Frontal cortex (tissue), 4 donors: ENCODE measurements around the gene ERP27. TPM values are rescaled to one million over a fixed set of nuclear protein-coding genes. Genes with fewer than 3 reads are reported as not detected.

Experiments
- DNase-seq, 2 donors: peaks; one replicate each; pipeline ENCODE4 v3.0.0; 2012; ENCODE audit warnings: low spot score in 2 of 2
- FAIRE-seq: peaks from 2 replicates; lab custom pipeline; 2012; peaks lifted over from hg19 to GRCh38; lab: Jason Lieb, UNC
- total RNA-seq: library from RNA; depleted of rRNA; stranded (reverse); fragments of >200 nt; gene quantifications from one replicate; pipeline ENCODE4 v1.2.3, GENCODE V29; 2014
- donor health status: control.
- donor health status: control.
- donor health status: control.

Gene ERP27
- total RNA-seq, 1 donor from 2014 or later = not detected

GRCh38 chr12:14942196-14942931, 4.0 kb upstream of the ERP27 start:
- FAIRE-seq (no peak), DNase-seq (no peak)

GRCh38 chr12:14941369-14941768, 3.0 kb upstream of the ERP27 start:
- FAIRE-seq (no peak), DNase-seq (no peak)

DNA sequence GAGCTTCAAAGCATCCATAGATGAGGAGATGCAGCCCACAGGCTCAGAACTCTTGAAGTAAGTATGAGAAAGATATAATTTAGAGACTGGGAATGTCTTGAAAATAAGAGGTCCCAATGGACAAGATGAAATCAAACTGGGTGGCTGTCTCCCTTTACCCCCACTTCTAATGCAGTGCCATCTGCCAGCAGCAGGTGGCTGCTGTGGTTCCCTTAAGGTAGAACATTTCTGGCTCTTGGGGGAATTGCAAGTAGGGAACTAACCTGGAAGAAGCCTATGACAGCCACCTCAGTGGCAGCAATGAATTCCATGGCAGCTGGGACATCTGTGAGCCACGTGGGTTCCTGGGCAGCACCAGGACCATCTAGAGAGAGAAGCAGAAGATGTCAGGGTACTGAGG, 648 bp downstream of the ERP27 start:
- DNase-seq (no peak), FAIRE-seq (no peak)

GRCh38 chr12:14937014-14937413, 1.3 kb downstream of the ERP27 start:
- no peak for FAIRE-seq
- DNase-seq = no peak

DNA sequence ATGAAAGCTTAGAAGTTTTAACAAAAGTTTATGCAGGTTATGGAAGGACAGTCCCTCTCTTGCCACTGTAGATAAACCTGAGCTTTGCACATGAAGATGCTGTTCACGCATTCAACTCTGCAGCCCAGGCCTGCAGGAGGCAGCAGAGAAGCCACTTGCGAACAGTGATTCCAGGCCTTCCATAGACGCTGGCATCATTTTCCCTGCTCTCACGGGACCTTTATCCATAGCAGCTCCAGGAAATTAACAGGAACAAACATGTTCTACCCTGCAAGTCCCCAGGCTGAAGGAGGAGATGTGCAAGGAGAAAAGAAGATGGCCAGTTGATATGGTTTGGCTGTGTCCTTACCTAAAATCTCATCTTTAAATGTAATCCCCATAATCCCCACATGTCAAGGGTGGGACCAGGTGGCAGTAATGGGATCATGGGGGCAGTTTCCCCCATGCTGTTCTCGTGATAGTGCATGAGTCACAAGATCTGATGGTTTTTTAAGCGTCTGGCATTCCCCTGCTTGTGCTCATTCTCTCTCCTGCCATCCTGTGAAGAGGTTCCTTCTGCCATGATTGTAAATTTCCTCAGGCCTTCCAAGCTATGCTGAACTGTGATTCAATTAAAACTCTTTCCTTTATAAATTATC, 2.0 kb downstream of the ERP27 start:
- FAIRE-seq = no peak
- no peak for DNase-seq

DNA sequence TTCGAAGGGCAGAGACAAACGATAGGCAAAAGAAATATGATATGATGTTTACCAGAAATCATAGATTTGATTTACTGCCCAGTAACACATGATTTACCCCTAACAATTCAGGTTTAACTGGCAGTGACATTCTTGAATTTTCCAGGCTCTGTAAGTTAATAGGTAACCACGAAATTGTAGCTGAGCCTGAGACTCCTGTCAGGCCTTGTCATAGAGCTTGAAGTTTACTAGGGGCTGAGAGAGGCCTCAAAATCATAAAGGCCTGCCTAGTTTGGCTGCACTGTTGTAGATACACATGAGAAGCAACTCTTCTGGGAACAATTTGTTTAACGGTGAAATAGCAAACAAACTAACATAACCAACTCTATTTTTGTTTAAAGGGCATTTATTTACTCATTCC, 3.3 kb downstream of the ERP27 start:
- DNase-seq = no peak
- FAIRE-seq = no peak

DNA sequence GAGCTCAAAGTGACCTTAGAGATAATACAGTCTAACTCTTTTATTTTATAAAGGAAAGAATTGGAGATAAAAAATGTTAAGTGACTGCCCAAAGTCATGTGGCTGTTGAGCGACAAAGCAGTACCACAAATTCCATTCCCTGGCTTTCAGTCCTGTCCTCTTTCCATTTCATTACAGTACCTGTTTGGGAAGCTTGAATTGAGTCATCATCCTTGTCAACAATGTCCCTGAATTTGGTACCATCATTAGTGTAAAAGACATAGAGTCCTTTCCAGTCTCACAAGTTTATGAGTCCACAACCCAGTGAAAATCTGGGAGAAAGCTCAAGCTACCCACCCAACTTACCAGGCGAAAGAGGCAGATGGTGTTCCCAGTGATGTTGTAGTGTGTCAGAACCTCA, 3.8 kb downstream of the ERP27 start:
- no peak for FAIRE-seq
- DNase-seq = no peak

DNA sequence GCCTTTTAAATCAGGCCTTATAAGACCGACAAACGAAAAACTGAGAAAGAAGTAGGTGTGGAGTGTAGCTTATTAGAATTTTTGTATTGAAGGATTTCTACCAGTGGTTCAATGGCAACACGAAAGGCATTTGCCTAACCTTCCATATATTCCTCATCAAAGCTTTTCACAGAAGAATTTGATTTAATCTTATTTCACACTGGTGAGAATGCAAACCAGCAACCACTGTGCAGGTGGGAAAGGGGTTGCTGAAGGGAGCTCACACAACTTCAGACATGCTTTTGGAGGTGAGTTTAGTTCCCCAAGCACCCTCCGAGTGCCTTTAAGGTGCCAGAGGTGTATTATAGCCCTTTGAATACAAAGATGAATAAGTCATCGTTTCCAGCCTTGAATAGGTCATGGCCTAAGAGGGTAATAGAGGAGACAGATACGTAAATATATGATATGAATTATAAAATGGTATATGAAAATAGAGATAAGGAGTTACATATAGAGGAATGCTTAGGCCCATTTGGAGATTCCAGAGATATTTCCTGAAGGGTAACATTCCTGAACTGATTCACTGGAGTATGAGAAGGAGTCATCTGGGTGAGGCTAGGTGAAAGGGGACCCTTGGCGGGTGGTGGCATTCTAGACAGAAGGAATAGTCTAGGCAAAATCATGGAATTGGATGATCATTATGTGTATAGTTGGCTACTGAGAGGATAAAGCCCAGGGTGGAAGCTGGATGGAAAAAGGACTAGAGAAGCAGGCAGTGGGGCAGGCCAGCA, 6.4 kb downstream of the ERP27 start:
- FAIRE-seq (no peak), DNase-seq (no peak)

DNA sequence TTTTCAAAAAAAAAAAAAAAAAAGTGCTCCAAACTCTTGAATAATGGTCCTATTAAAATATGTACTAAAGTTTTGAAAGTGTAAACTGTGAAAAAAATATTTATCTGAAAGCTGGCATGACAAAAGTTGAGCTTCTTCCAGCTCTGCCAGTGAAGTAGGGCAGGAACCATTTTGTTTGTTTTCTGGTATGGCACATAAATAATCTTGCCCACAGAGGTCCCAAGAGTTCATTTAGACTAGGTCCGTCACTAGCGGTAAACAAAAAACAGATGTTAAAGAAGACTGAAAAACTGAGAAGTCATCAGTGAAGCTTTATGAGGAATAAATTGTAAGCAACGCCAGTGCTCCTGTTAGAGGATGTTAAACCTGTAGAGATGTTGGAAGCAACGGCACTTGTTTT, 7.0 kb downstream of the ERP27 start:
- no peak for FAIRE-seq

GRCh38 chr12:14930299-14930698, 8.0 kb downstream of the ERP27 start:
- no peak for DNase-seq
- FAIRE-seq = no peak

More for the DNA sequence above, 7.0 kb downstream of the ERP27 start:
- DNase-seq = no peak

- DNase-seq (no peak), FAIRE-seq (no peak)
Measured at GRCh38 chr12:14928931-14929330, 9.4 kb downstream of the ERP27 start.

GRCh38 chr12:14927267-14927666, 11.1 kb downstream of the ERP27 start:
- FAIRE-seq (no peak), DNase-seq (no peak)

GRCh38 chr12:14924541-14924940, 13.8 kb downstream of the ERP27 start:
- DNase-seq (no peak), FAIRE-seq (no peak)

- DNase-seq = no peak
- FAIRE-seq = no peak
Measured at GRCh38 chr12:14923944-14924343, 14.4 kb downstream of the ERP27 start.

DNA sequence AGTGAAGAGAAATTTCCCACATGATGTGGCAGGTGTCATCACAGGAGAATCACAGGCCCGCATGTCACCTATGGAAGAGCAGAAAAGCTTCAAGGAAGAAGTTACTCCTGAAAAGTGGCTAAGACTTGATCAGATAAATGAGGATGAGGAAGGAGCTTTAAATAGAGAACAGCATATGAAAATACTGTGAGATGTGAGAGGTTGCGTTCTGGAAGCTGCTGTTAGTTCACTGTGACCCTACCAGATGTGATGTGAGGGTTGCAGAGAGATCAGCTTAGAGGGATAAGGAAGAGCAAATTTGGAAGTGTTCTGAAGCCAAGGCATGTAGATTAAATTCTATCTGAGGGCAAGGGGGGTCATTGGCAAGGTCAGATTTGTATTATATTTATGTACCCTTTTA, 17.1 kb downstream of the ERP27 start:
- FAIRE-seq = no peak
- no peak for DNase-seq

DNA sequence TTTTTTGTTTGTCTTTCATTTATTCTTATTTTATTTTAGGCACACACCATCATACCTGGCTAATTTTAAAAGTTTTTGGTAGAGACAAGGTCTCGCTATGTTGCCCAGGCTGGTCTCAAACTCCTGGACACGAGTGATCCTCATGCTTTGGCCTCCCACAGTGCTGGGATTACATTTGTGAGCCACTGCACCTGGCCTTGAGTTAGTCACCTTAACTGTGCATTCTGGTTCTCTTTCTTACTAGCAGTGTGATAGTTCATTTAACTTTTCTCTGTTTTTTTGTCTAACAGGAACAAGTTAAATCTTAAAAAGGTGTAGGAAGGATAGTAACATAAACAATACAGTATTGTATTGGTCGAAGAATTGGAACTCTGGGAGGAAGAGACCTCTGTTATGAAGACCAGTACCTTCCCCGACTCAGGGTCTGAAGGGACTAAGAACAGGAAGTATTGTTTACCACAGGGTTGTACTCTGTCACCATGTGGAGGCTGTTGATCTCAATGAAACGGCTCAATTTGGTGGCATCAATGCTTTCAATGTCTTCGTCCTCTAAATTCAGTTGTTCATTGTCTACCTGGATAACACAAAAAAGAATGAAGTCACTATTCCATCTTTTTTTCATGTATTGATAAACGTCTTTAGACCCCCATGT, 17.7 kb downstream of the ERP27 start:
- FAIRE-seq (no peak), DNase-seq (no peak)

- DNase-seq (no peak), FAIRE-seq (no peak)
Measured at GRCh38 chr12:14919455-14919854, 18.9 kb downstream of the ERP27 start.

DNA sequence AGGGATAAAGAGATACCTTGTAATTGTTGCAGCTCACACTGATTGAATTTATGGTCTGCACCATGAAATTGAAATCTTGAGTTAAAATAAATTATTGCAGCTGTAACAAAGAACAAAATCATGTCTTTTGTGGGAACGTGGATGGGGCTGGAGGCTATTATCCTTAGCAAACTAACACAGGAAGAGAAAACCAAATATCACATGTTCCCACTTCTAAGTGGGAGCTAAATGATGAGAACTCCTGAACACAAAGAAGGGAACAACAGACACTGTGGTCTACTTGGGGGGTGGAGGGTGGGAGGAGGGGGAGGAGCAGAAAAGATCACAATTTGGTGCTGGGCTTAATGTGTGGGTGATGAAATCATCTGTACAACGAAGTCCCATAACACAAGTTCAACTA, 22.6 kb downstream of the ERP27 start:
- FAIRE-seq = no peak

DNA sequence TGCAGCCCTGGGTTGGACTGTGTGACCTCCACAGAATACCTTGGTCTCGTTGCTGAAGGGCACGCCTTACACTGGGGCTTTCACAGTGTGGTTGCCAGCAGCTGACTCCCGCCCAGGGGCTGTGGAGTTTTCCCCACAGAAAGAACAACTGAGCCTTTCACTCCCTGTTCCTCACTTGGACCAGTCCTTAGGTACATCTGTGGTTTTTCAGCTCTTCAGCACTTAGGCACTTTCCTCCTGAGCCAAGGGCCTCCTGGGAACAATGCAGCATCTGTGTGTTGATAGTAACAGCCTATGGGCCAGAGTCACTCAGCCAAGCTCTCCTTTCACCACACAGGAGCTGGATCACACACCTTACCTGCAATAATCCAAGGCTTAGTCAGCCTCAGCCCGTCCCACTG, 25.0 kb downstream of the ERP27 start:
- FAIRE-seq (no peak), DNase-seq (no peak)

More for the DNA sequence above, 22.6 kb downstream of the ERP27 start:
- DNase-seq = no peak

DNA sequence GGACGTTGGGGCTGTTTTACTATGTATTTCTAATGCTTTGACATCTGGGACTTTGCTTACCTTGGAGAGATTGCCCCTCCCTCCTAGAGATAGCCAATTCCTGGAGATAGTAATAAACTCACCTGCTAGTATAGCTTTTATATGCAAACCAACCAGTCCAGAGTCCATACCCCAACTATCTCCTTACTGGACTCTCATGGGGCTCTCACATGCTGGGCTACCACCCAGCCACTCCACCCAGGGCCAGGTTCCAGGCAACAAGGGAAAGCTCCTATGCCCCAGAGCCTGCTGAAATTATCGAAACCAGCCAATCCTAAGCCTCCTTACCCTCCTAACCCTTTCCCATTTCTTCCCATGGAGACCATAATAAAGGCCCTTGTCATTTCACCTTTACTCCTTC, 27.2 kb downstream of the ERP27 start:
- DNase-seq (no peak), FAIRE-seq (no peak)
